H9 (cell line): Measurements from ENCODE around the gene CDCA3. TPM values are rescaled to one million over a fixed set of nuclear protein-coding genes. Genes with fewer than 3 reads are reported as not detected.

Experiments
- DNase-seq: peaks from one replicate; pipeline ENCODE4 v3.0.0-alpha.2; 2017
- H2AFZ ChIP-seq: one replicate; pipeline ENCODE4 v1.6.1; 2013; ENCODE audit warnings: mild to moderate bottlenecking, low read length, control low read depth, moderate library complexity
- H2AK5ac ChIP-seq: 2 replicates; pipeline ENCODE4 v1.6.1; 2013; ENCODE audit warnings: low read length, control low read depth, mixed read lengths; ENCODE audit not compliant: insufficient read length
- H2BK120ac ChIP-seq: one replicate; pipeline ENCODE4 v1.6.1; 2013; ENCODE audit warnings: low read depth, mild to moderate bottlenecking, low read length, control low read depth, inconsistent platforms; ENCODE audit not compliant: poor library complexity, severe bottlenecking
- H2BK12ac ChIP-seq: 2 replicates; pipeline ENCODE4 v1.6.1; 2013; ENCODE audit warnings: low read length, control low read depth, mixed read lengths, low read depth; ENCODE audit not compliant: insufficient read length
- H2BK15ac ChIP-seq: 2 replicates; pipeline ENCODE4 v1.6.1; 2013; ENCODE audit warnings: low read depth, low read length, control low read depth
- H2BK20ac ChIP-seq: one replicate; pipeline ENCODE4 v1.6.1; 2013; ENCODE audit warnings: low read depth, mild to moderate bottlenecking, low read length, control low read depth, inconsistent platforms; ENCODE audit not compliant: poor library complexity, severe bottlenecking
- H2BK5ac ChIP-seq: 2 replicates; pipeline ENCODE4 v1.6.1; 2013; ENCODE audit warnings: low read length, control low read depth, mixed read lengths; ENCODE audit not compliant: insufficient read length
- H3K14ac ChIP-seq: 2 replicates; pipeline ENCODE4 v1.6.1; 2013; ENCODE audit warnings: low read length, control low read depth; ENCODE audit not compliant: insufficient read depth
- H3K18ac ChIP-seq: 2 replicates; pipeline ENCODE4 v1.6.1; 2013; ENCODE audit warnings: low read depth, mild to moderate bottlenecking, mixed read lengths, low read length, control low read depth; ENCODE audit not compliant: insufficient read length
- H3K23ac ChIP-seq: 2 replicates; pipeline ENCODE4 v1.6.1; 2013; ENCODE audit warnings: low read length, control low read depth, mixed read lengths, low read depth; ENCODE audit not compliant: insufficient read length
- H3K23me2 ChIP-seq: 2 replicates; pipeline ENCODE4 v1.6.1; 2013; ENCODE audit warnings: low read depth, mild to moderate bottlenecking, mixed read lengths, low read length, control low read depth; ENCODE audit not compliant: insufficient read length, poor library complexity, severe bottlenecking
- H3K27ac ChIP-seq: 2 replicates; pipeline ENCODE4 v1.5.1; 2013; ENCODE audit warnings: low read length, control low read depth, mixed read lengths, low read depth; ENCODE audit not compliant: insufficient read length
- H3K27me3 ChIP-seq: 2 replicates; pipeline ENCODE4 v1.6.1; 2013; ENCODE audit warnings: low read length, control low read depth, inconsistent platforms; ENCODE audit not compliant: insufficient read depth
- H3K4ac ChIP-seq: 2 replicates; pipeline ENCODE4 v1.6.1; 2013; ENCODE audit warnings: low read depth, mild to moderate bottlenecking, control low read depth, inconsistent platforms, low read length, moderate library complexity
- H3K4me1 ChIP-seq: 2 replicates; pipeline ENCODE4 v1.6.1; 2013; ENCODE audit warnings: low read length, control low read depth, inconsistent platforms; ENCODE audit not compliant: insufficient read depth
- H3K4me2 ChIP-seq: 2 replicates; pipeline ENCODE4 v1.6.1; 2013; ENCODE audit warnings: low read length, control low read depth, mixed read lengths; ENCODE audit not compliant: insufficient read length, insufficient read depth
- H3K56ac ChIP-seq: 2 replicates; pipeline ENCODE4 v1.6.1; 2013; ENCODE audit warnings: low read depth, mild to moderate bottlenecking, mixed read lengths, low read length, control low read depth; ENCODE audit not compliant: insufficient read length
- H3K79me1 ChIP-seq: 2 replicates; pipeline ENCODE4 v1.6.1; 2013; ENCODE audit warnings: low read depth, mild to moderate bottlenecking, moderate library complexity, low read length, control low read depth, inconsistent platforms; ENCODE audit not compliant: insufficient read depth, poor library complexity, severe bottlenecking
- H3K79me2 ChIP-seq: 2 replicates; pipeline ENCODE4 v1.6.1; 2013; ENCODE audit warnings: low read length, control low read depth, inconsistent platforms; ENCODE audit not compliant: insufficient read depth
- H3K9ac ChIP-seq: 2 replicates; pipeline ENCODE4 v1.6.1; 2013; ENCODE audit warnings: low read length, control low read depth, mixed read lengths; ENCODE audit not compliant: insufficient read length; ENCODE audit errors: extremely low read depth
- H3K9me3 ChIP-seq: one replicate; pipeline ENCODE4 v1.6.1; 2013; ENCODE audit warnings: low read depth, low read length, inconsistent platforms; ENCODE audit not compliant: control insufficient read depth
- H3T11ph ChIP-seq: one replicate; pipeline ENCODE4 v1.6.1; 2013; ENCODE audit warnings: mild to moderate bottlenecking, low read length, control low read depth, inconsistent platforms
- H4K20me1 ChIP-seq: one replicate; pipeline ENCODE4 v1.6.1; 2013; ENCODE audit not compliant: control insufficient read depth, insufficient read length, insufficient read depth
- H4K5ac ChIP-seq: 2 replicates; pipeline ENCODE4 v1.6.1; 2013; ENCODE audit warnings: low read depth, mild to moderate bottlenecking, mixed read lengths, low read length, control low read depth; ENCODE audit not compliant: insufficient read length
- H4K8ac ChIP-seq: replicated peaks from 2 replicates; pipeline ENCODE4 v1.6.1; 2013; ENCODE audit warnings: low read length, control low read depth, mixed read lengths, low read depth; ENCODE audit not compliant: insufficient read length
- H4K91ac ChIP-seq: 2 replicates; pipeline ENCODE4 v1.6.1; 2013; ENCODE audit warnings: low read depth, mild to moderate bottlenecking, moderate library complexity, mixed read lengths, low read length, control low read depth; ENCODE audit not compliant: insufficient read length
- H3K27ac Mint-ChIP-seq, 3 experiments: 2 replicates in 2 of 3; 3 replicates in 1 of 3; pipeline ENCODE4 v1.8.0; 2020 to 2021; ENCODE audit warnings: mixed read lengths in 3 of 3, mild to moderate bottlenecking in 1 of 3, moderate library complexity in 1 of 3
- H3K27me3 Mint-ChIP-seq: 2 replicates; pipeline ENCODE4 v1.8.0; 2021; ENCODE audit warnings: low read depth, mild to moderate bottlenecking, moderate library complexity, mixed read lengths
- H3K36me3 Mint-ChIP-seq, 3 experiments: 2 replicates in 2 of 3; 3 replicates in 1 of 3; pipeline ENCODE4 v1.8.0; 2020 to 2021; ENCODE audit warnings: low read depth in 3 of 3, mixed read lengths in 3 of 3; ENCODE audit not compliant: insufficient read depth in 1 of 3
- H3K4me1 Mint-ChIP-seq, 2 experiments: 2 replicates each; pipeline ENCODE4 v1.8.0; 2020; ENCODE audit warnings: mixed read lengths in 2 of 2
- H3K4me3 Mint-ChIP-seq, 2 experiments: 2 replicates in 1 of 2; 3 replicates in 1 of 2; pipeline ENCODE4 v1.8.0; 2020 to 2021; ENCODE audit warnings: mild to moderate bottlenecking in 2 of 2, mixed read lengths in 2 of 2, moderate library complexity in 1 of 2
- H3K9me3 Mint-ChIP-seq, 2 experiments: 2 replicates in 1 of 2; 3 replicates in 1 of 2; pipeline ENCODE4 v1.8.0; 2020; ENCODE audit warnings: mild to moderate bottlenecking in 2 of 2, mixed read lengths in 2 of 2, moderate library complexity in 1 of 2
- WGBS: extraction: QIAGEN DNeasy Blood & Tissue Kit; methylation state at CpG from one replicate; pipeline ENCODE4 v1.1.7; 2013; ENCODE audit warnings: missing lambda C conversion rate, low lambda C conversion rate, mixed read lengths; ENCODE audit not compliant: insufficient read length; ENCODE audit errors: extremely low coverage; 5-methylcytosine and 5-hydroxymethylcytosine counted together
- total RNA-seq: library from RNA; stranded (reverse); gene quantifications from 2 replicates; pipeline ENCODE4 v1.2.1, GENCODE V29; 2021
- TF ChIP-seq, protein P1 (sequence below): fragments of 200-600 bp; sonication (generic); conservative IDR thresholded peaks from 3 replicates; pipeline ENCODE4 v1.8.0; 2021; ENCODE audit warnings: antibody characterized with exemption, mild to moderate bottlenecking

Gene CDCA3
- total RNA-seq, 1 experiment from 2014 or later: 45.1 TPM

DNA sequence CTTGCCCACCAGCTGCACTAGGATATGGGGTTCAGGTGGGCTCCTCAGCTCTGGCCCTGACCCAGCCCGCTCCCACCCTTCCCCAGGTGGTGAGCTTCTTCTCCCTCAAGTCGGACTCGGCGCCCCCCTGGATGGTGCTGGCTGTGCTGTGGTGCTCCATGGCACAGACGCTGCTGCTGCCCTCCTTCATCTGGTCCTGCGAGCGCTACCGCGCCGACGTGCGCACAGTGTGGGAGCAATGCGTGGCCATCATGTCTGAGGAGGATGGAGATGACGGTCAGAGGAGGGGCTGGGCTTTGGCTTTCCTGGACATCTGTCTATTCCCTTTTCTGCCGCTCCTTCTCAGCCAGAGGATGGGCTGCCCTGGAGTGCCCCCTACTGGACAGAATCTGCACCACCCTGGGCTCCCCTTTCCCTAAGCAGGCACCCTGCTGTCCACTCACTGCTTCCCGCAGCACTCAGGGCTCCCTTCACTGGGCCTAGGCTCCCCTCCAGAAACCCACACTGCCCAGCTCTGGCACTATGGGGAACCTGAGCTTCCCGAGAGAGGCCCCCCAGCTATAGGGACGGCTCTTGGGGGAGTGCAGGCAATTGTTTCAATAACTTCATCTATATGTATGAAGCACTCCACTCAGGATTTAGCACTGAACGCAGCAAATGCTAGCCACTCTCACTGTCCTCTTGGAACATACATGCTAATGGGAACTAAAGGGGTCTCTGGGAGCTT is 25.5 kb downstream of the CDCA3 start:
- H3K4me1 Mint-ChIP-seq: peaks cover 52 to 64% of the 10 kb centered on the region in 2 experiments
- Histone ChIP-seq H4K8ac (no peak overlapping the region), H4K91ac (no peak overlapping the region), H3K4me2 (peak overlapping the region; percentile 81), H2BK5ac (no peak overlapping the region), H3K79me2 (peaks cover 2% of the 10 kb centered on the region; the same call in 1 of the 2 replicates), H2AK5ac (no peak overlapping the region), H3K9ac (no peak overlapping the region), H2BK12ac (no peak overlapping the region), H3K23me2 (peaks cover 22% of the 10 kb centered on the region), H3K23ac (no peak overlapping the region), H3K4ac (no peak overlapping the region), H3K56ac (no peak overlapping the region), H2BK20ac (no peak overlapping the region), H3K18ac (no peak overlapping the region), H3K27me3 (no peaks in the 10 kb centered on the region; the same call in 1 of the 2 replicates), H2AFZ (no peak overlapping the region), H2BK120ac (no peak overlapping the region), H3T11ph (no peak overlapping the region), H3K4me1 (peaks cover 3% of the 10 kb centered on the region; the same call in 1 of the 2 replicates), H3K14ac (no peak overlapping the region), H2BK15ac (no peak overlapping the region), H4K5ac (no peak overlapping the region), H3K79me1 (no peaks in the 10 kb centered on the region), H3K27ac (no peak overlapping the region), H4K20me1 (peaks cover 6% of the 10 kb centered on the region), H3K9me3 (no peaks in the 10 kb centered on the region)
- H3K36me3 Mint-ChIP-seq: peaks cover 12 to 17% (median 16%) of the 10 kb centered on the region in 3 experiments
- no peaks in the 10 kb centered on the region for H3K9me3 Mint-ChIP-seq
- no CpG with 5 or more reads among the region's 19 CpGs for WGBS
- H3K4me3 Mint-ChIP-seq: peak overlapping the region; percentile 54 to 62
- TF ChIP-seq, protein P1, sequence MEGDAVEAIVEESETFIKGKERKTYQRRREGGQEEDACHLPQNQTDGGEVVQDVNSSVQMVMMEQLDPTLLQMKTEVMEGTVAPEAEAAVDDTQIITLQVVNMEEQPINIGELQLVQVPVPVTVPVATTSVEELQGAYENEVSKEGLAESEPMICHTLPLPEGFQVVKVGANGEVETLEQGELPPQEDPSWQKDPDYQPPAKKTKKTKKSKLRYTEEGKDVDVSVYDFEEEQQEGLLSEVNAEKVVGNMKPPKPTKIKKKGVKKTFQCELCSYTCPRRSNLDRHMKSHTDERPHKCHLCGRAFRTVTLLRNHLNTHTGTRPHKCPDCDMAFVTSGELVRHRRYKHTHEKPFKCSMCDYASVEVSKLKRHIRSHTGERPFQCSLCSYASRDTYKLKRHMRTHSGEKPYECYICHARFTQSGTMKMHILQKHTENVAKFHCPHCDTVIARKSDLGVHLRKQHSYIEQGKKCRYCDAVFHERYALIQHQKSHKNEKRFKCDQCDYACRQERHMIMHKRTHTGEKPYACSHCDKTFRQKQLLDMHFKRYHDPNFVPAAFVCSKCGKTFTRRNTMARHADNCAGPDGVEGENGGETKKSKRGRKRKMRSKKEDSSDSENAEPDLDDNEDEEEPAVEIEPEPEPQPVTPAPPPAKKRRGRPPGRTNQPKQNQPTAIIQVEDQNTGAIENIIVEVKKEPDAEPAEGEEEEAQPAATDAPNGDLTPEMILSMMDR: peak; percentile 98
- H3K27me3 Mint-ChIP-seq: peaks cover 41% of the 10 kb centered on the region
- peak; percentile 92 for DNase-seq
- no peak overlapping the region; a peak in 1 of 7 replicates for H3K27ac Mint-ChIP-seq
